ENCODE data around the gene THSD7A. TPM values are rescaled to one million over a fixed set of nuclear protein-coding genes. Genes with fewer than 3 reads are reported as not detected.

The THSD7A gene
- total RNA-seq, 1 donor from 2014 or later = 16.1 TPM

GRCh38 chr7:11584406-11585031 is 247.5 kb downstream of the THSD7A start:
- DNase-seq (ENCODE audit: low read depth in 2 of 2) = no peak

GRCh38 chr7:11579141-11579540 is 252.9 kb downstream of the THSD7A start:
- no peak for DNase-seq (ENCODE audit: low read depth in 2 of 2)

GRCh38 chr7:11576310-11576709 is 255.7 kb downstream of the THSD7A start:
- DNase-seq (ENCODE audit: low read depth in 2 of 2) = no peak

- DNase-seq (ENCODE audit: low read depth in 2 of 2) = no peak
Measured at GRCh38 chr7:11573128-11573750, 258.8 kb downstream of the THSD7A start.

- DNase-seq (ENCODE audit: low read depth in 2 of 2) = no peak
Measured at GRCh38 chr7:11570922-11571550, 261.0 kb downstream of the THSD7A start.

- no peak for DNase-seq (ENCODE audit: low read depth in 2 of 2)
Measured at GRCh38 chr7:11570205-11570604, 261.8 kb downstream of the THSD7A start.

GRCh38 chr7:11567571-11567970 is 264.4 kb downstream of the THSD7A start:
- DNase-seq (ENCODE audit: low read depth in 2 of 2) = no peak

GRCh38 chr7:11557627-11558026 is 274.4 kb downstream of the THSD7A start:
- DNase-seq (ENCODE audit: low read depth in 2 of 2) = peak; percentile 60 to 72

GRCh38 chr7:11552676-11553296 is 279.2 kb downstream of the THSD7A start:
- DNase-seq (ENCODE audit: low read depth in 2 of 2) = no peak

GRCh38 chr7:11551470-11551869 is 280.5 kb downstream of the THSD7A start:
- no peak for DNase-seq (ENCODE audit: low read depth in 2 of 2)

GRCh38 chr7:11548532-11548931 is 283.5 kb downstream of the THSD7A start:
- DNase-seq (ENCODE audit: low read depth in 2 of 2) = peak in 1 of 2 donors; percentile 68

GRCh38 chr7:11541330-11541729 is 290.7 kb downstream of the THSD7A start:
- DNase-seq (ENCODE audit: low read depth in 2 of 2) = no peak

- peak; percentile 57 to 82 for DNase-seq (ENCODE audit: low read depth in 2 of 2)
Measured at GRCh38 chr7:11540271-11540761, 291.7 kb downstream of the THSD7A start.

GRCh38 chr7:11539853-11540252 is 292.1 kb downstream of the THSD7A start:
- peak in 1 of 2 donors; percentile 46 for DNase-seq (ENCODE audit: low read depth in 2 of 2)

- DNase-seq (ENCODE audit: low read depth in 2 of 2) = no peak
Measured at GRCh38 chr7:11538751-11539299, 293.2 kb downstream of the THSD7A start.

- peak; percentile 67 to 83 for DNase-seq (ENCODE audit: low read depth in 2 of 2)
Measured at GRCh38 chr7:11533229-11533820, 298.7 kb downstream of the THSD7A start.

GRCh38 chr7:11529382-11529781 is 302.6 kb downstream of the THSD7A start:
- no peak for DNase-seq (ENCODE audit: low read depth in 2 of 2)

GRCh38 chr7:11527707-11528106 is 304.3 kb downstream of the THSD7A start:
- no peak for DNase-seq (ENCODE audit: low read depth in 2 of 2)

- peak; percentile 29 to 32 for DNase-seq (ENCODE audit: low read depth in 2 of 2)
Measured at GRCh38 chr7:11524476-11525397, 307.3 kb downstream of the THSD7A start.

GRCh38 chr7:11521964-11522499 is 310.0 kb downstream of the THSD7A start:
- peak; percentile 45 to 69 for DNase-seq (ENCODE audit: low read depth in 2 of 2)

Data from lung microvascular endothelial cell (primary cell).